ENCODE measurements around the gene RFC5. TPM values are rescaled to one million over a fixed set of nuclear protein-coding genes. Genes with fewer than 3 reads are reported as not detected.
"Not testable (repeated sequence)": the region's sequence is repeated elsewhere in the genome, so short reads cannot be mapped to it uniquely, and the experiment has no call there.

RFC5 gene
- total RNA-seq, 1 experiment from 2014 or later: 30.4 TPM

GRCh38 chr12:118052324-118053070 lies 36.0 kb downstream of the RFC5 start:
- DNase-seq (ENCODE audit: low spot score): peak; percentile 99

GRCh38 chr12:118053071-118053985 lies 36.8 kb downstream of the RFC5 start:
- no peak for DNase-seq (ENCODE audit: low spot score)

GRCh38 chr12:118055144-118055557 lies 38.6 kb downstream of the RFC5 start:
- peak; percentile 51 for DNase-seq (ENCODE audit: low spot score)

DNA sequence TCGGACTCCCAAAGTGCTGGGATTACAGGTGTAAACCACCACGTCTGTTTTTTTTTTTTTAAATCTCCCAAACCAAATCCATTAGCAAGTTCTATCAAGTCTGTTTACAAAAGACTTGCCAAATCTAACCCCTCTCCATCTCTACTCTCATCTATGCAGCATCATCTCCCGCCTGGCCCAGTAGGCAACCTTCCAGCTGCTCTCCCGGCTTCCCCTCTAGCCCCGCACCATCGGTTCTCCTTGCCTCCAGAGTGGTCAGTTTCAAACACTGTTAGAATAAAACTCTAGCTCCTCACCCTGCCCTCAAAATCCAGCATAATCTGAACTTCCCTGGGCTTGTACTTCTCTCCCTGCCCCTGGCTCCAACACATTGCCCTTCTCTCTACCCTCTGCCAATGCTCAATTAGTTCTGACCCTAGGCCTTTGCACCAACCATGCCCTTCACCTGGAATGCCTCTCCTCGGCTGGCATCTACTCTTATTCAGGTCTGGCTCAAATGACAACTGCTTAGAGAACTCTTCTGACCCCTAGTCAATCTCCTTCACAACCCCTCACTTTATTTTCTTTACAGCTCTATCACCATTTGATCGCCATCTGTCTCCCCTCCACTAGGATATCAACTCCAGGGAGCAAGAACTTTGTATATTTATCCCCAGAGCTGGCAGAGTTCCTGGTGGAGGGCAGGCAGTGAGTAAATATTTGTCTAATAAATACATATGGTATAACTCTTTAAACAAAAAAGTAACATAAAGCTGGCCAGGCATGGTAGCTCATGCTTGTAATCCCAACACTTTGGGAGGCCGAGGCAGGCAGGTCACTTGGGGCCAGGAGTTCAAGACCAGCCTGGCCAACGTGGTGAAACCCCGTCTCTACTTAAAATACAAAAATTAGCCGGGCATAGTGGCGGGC lies 39.6 kb downstream of the RFC5 start:
- DNase-seq (ENCODE audit: low spot score): no peak

DNA sequence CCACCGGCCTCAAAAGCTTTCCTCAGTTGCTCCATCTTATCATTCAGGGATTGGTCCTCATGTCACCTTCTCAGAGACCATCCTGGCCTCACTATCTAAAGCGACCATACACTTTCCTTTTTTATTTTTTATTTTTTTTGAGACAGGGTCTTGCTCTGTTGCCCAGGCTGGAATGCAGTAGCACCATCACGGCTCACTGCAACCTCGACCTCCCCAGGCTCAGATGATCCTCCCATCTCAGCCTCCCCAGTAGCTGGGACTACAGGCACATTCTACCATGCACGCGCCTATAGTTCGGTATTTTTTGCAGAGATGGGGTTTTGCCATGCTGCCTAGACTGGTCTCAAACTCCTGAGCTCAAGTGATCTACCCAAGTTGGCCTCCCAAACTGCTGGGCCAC lies 41.7 kb downstream of the RFC5 start:
- no peak for DNase-seq (ENCODE audit: low spot score)

GRCh38 chr12:118058881-118059280 lies 42.4 kb downstream of the RFC5 start:
- no peak for DNase-seq (ENCODE audit: low spot score)

DNA sequence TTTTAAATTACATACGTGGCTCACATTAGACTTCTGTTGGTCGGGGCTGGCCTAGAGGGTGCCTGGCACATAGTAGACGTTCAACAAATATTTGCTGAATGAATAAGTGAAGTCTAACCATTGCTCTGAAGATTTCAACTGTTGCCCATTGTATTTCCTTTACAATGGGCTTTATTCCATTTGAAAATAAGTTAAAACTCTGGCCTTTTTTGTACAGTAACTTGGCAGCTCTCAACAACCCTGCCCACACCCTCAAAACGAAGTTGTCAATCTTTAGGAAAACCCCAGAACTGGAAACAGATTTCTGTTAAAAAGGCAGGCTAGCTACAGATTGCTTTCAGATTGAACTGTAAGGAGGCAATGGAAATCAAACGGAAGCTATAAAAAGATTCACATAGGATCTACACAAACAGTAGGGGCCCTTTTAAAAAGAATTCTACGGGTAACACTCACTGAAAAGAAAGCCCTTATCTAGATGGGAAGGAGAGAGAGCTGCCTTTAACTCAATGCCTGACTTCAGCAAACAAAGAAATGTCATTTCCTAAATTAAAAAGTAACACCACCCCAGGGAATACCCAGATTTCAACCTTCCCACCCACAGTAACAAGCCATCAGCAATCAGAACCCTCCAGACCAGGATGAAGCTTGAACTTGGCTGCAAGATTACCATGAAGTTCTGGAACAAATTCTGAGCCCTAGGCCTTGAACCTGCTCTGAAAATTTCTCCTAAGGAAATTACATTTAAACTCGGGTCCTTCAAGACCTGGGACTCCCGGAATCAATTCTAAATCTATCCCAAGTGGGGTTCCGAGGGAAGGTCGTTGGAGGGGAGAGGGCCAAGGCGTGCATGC lies 43.1 kb downstream of the RFC5 start:
- DNase-seq (ENCODE audit: low spot score): no peak

DNA sequence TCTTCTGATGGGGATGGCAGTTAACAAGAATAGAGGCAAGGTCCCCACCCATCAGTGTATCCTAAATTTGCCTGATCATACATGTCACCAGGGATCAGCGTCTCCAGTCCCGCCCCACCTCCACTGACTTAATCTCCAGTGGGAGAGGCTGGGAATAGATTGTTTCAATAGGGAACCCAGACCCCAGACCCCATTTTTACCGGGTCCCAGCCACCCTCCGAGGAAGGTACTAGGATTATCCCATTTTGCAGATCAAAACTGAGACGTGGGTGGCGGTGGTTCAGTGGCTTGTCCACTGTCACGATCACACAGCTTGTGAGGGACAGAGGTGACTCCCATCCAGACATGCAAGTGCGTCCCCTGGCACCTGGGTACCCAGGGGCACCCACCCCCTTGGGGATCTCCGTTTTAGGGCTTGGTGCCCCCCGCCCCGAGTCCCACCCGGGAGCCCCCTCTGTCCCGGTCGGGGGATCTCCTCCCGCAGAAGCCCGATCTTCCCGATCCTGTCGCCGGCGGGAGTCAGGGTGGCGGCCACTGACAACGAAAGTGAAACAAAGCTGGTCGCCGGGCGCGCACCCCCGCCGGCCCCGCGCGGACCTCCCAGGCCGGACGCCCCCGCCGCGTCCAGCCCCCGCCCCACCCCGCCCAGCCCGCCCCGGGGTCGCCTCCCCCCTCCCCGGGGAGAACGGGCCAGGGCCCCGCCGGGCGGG lies 44.0 kb downstream of the RFC5 start:
- peak; percentile 14 for DNase-seq (ENCODE audit: low spot score)

DNA sequence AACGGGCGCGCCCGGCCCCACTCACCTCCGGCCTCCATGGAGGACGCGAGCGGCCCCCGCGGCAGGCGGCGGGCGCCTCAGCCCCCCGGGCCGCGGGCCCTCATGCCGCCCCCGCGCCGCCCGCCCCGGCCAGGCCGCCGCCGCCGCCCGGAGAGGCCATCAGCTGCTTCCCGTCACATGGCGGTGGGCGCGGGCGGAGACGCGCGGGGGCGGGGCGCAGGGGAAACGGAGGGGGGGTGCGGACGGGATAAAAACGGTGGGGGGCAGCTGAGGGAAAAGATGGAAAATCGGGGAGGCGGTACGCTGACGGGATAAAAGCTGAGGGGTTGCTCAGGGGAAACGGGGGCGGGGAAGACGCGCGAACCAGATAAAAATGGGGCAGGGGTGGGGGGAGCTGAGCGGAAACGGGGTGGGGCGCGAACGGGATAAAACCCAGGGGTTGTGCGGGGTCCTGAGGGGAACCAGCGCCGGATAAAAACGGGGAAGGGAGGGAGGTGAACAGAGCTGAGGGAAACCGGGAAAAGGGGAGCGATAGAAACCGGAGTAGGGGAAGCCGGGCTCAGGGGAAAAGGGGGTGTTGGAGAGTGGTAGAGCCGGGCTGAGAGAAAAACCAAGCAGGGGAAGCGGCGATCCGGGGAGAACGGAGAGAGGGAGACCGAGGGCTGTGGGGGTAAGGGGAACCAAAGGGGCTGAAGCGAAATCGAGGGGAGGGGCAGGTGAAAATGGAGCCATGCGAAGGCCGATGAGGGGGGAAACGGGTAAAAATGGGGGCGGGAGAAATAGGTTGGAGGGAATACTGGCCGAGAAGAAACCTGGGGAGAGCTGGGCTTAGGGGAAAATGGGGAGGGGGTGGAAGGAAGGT lies 44.7 kb downstream of the RFC5 start, which contains the start of gene WSB2:
TSS of gene WSB2 (minus strand) at position 169 of the 862 bp plus-strand sequence. CDS start at position 38, 131 bp downstream.
- DNase-seq (ENCODE audit: low spot score): peak; percentile 42

DNA sequence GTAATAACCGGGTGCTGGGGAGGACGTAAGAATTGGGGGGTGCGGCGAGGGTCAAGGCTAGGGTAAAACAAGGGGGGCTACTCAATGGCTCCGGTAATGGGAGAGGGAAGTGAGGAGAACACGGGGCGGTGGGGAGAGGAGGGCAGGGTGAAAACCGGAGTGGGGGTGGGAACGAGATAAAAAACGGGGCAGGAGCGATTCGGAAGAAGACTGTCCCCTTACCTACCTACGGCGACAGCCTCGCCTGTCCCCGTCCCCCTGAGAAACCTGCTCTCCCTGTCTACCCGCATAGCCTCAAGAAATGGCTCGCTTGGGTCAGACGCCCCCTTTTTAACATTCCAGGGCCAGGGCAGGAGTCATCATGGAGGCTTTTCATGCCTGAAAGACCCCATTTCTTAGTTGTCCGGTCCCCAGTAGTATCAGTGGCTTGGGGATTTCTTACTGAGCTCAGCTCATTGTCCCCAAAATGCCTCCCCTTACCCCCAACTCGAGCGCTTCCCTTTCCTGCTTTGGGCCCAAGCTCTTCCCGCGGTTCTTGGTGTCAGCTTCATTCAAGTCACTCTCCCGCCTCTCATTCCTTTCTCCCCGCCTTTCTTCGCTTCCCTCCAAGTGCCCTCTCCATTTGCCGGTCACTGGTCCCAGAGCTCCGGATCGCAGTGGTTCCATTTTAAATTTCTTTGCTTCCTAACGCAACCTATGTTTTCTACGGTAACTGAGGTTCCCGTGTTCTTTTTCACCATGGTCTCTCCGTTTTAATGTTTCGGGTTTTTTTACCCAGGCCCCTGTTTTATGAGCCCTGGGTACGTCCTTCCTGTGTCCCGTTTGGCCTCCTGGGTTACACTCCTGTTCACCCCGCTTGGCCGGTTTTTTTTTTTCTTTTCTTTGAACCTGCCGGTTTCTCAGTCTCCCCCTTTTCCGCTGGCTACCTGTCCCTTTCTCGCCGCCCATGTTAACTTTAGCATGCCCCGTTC lies 45.7 kb downstream of the RFC5 start:
- DNase-seq (ENCODE audit: low spot score): peak; percentile 53

- no peak for DNase-seq (ENCODE audit: low spot score)
Observed at GRCh38 chr12:118063576-118064391, 47.3 kb downstream of the RFC5 start.

DNA sequence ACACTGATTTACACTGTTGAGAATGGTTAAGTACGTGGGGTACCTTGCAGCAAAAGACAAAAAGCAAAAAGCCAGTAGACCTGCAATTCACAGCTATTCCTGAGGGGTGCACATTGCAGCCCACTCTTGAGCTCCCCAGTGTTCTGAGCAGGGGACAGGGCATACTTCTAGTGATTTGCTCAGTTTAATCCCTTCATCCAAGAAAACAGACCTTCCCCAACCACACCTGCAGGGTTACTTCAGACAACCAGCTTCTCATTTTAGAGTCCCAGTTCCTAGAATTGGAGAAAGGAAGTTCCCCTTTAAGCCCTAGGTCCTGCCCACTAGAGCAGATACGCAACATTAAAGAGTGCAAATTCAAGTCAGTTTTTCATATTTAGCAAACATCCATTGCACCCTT lies 48.1 kb downstream of the RFC5 start:
- DNase-seq (ENCODE audit: low spot score): no peak

DNA sequence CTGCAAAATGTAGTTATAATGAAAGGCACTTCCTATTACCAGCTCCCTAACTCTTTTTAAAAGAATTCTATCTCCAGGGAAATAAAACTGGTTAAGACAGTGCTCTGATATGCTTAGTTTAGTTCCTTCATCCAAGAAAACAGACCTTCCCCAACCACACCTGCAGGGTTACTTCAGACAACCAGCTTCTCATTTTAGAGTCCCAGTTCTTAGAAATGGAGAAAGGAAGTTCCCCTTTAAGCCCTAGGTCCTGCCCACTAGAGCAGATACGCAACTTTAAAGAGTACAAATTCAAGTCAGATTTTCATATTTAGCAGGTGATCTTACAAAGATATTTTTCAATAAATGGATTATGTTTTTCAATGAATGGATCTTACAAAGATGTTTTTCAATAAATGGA lies 48.9 kb downstream of the RFC5 start:
- DNase-seq (ENCODE audit: low spot score): no peak

DNA sequence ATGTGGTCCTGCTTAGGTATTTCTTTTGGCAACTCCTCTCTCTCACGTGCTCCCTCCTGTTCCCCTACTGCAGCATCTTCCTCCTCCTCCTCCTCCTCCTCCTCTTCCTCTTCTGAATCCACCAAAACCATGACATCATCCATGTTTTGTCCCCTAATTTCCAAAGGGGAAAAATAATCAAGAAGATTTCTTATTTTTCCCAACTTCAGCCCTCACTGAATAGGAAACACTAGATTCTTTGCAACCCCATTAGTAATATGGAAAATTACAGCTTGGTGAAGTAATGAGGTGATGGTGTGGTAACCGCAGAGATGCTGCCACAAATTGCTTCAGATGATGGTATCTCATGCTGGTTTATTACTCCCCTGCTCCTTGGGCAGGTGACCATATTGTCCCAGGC lies 51.9 kb downstream of the RFC5 start:
- no peak for DNase-seq (ENCODE audit: low spot score)

GRCh38 chr12:118070650-118071049 lies 54.1 kb downstream of the RFC5 start:
- DNase-seq (ENCODE audit: low spot score): no peak

GRCh38 chr12:118073768-118074167 lies 57.3 kb downstream of the RFC5 start:
- no peak for DNase-seq (ENCODE audit: low spot score)

- DNase-seq (ENCODE audit: low spot score): not testable (repeated sequence)
Observed at GRCh38 chr12:118081521-118081920, 65.0 kb downstream of the RFC5 start.

All from A172 (cell line).